C4-2B (cell line): ENCODE data around the gene PRICKLE1.

Experiments
- ZFX ChIP-seq: fragments of 450-650 bp; IDR thresholded peaks from 2 replicates; pipeline ENCODE4 v1.6.1; 2017
- TF ChIP-seq, protein P1 (sequence below): fragments of 450-650 bp; conservative IDR thresholded peaks from 2 replicates; pipeline ENCODE4 v1.5.1; 2017; ENCODE audit warnings: mild to moderate bottlenecking

DNA sequence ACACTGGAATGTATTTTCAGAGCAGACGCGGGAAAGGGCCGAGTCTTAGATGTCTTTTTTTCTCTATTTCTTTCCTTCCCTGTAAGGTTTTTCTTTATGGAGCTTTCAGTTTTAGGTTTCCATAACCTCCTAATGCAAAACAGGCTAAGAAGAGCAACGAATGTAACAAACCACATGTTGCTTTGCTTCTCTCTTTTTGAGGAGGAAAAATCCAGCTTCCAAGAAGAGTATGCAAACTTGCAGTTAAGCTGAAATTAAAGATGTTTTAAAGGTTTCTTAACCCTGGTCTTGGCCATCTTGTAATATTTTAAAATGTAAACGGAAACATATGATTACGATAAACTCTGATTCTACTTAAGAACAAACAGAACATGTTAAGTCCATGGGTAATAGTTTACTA lies 86.9 kb downstream of the PRICKLE1 start:
- TF ChIP-seq, protein P1, sequence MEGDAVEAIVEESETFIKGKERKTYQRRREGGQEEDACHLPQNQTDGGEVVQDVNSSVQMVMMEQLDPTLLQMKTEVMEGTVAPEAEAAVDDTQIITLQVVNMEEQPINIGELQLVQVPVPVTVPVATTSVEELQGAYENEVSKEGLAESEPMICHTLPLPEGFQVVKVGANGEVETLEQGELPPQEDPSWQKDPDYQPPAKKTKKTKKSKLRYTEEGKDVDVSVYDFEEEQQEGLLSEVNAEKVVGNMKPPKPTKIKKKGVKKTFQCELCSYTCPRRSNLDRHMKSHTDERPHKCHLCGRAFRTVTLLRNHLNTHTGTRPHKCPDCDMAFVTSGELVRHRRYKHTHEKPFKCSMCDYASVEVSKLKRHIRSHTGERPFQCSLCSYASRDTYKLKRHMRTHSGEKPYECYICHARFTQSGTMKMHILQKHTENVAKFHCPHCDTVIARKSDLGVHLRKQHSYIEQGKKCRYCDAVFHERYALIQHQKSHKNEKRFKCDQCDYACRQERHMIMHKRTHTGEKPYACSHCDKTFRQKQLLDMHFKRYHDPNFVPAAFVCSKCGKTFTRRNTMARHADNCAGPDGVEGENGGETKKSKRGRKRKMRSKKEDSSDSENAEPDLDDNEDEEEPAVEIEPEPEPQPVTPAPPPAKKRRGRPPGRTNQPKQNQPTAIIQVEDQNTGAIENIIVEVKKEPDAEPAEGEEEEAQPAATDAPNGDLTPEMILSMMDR = no peak
- no peak for TF ChIP-seq ZFX
